CD14-positive monocyte (primary cell): ENCODE data around the gene GALNTL6. TPM values are rescaled to one million over a fixed set of nuclear protein-coding genes. Genes with fewer than 3 reads are reported as not detected.
A peak's percentile ranks its signal among the peaks of the same experiment; 100 is the strongest.
"Not testable (repeated sequence)": the region's sequence is repeated elsewhere in the genome, so short reads cannot be mapped to it uniquely, and the experiment has no call there.

Experiments
- DNase-seq, 3 donors: peaks; one replicate each; pipeline ENCODE4 v3.0.0-alpha.2; 2011 to 2022
- H2AFZ ChIP-seq: 2 replicates; pipeline ENCODE4 v1.6.0; 2012; ENCODE audit warnings: mild to moderate bottlenecking, low read depth, low read length, inconsistent platforms; ENCODE audit not compliant: insufficient read depth, poor library complexity, severe bottlenecking
- H3K27ac ChIP-seq, 2 donors: 1 replicate in 1 of 2; 2 replicates in 1 of 2; pipeline ENCODE4 v1.5.1; 2012 to 2013; ENCODE audit warnings: low read length in 2 of 2, control low read depth in 1 of 2, inconsistent platforms in 1 of 2, low read depth in 1 of 2, mild to moderate bottlenecking in 1 of 2
- H3K27me3 ChIP-seq, 2 donors: one replicate each; pipeline versions ENCODE4 v1.6.0 to v1.6.1; 2011 to 2013; ENCODE audit warnings: low read length in 2 of 2; ENCODE audit not compliant: control insufficient read depth in 2 of 2, insufficient read depth in 2 of 2
- H3K36me3 ChIP-seq, 2 donors: replicated peaks in 1 of 2; 1 replicate in 1 of 2; 2 replicates in 1 of 2; pipeline versions ENCODE4 v1.5.1 to v1.6.1; 2012 to 2013; ENCODE audit warnings: low read length in 2 of 2, control low read depth in 1 of 2, inconsistent platforms in 1 of 2, mild to moderate bottlenecking in 1 of 2; ENCODE audit not compliant: insufficient read depth in 2 of 2, control insufficient read depth in 1 of 2
- H3K4me1 ChIP-seq, 2 donors: 1 replicate in 1 of 2; 2 replicates in 1 of 2; pipeline versions ENCODE4 v1.5.1 to v1.6.1; 2012 to 2013; ENCODE audit warnings: low read length in 2 of 2, control low read depth in 1 of 2, inconsistent platforms in 1 of 2, mild to moderate bottlenecking in 1 of 2, moderate library complexity in 1 of 2; ENCODE audit not compliant: insufficient read depth in 2 of 2, control insufficient read depth in 1 of 2
- H3K4me2 ChIP-seq: replicated peaks from 2 replicates; pipeline ENCODE3; 2012; ENCODE audit warnings: low read length, moderate library complexity, mild to moderate bottlenecking; ENCODE audit not compliant: poor library complexity, severe bottlenecking; ENCODE audit errors: extremely low read depth
- H3K4me3 ChIP-seq, 3 experiments: fragments of 200-600 bp in 1 of 3; sonication (generic) in 1 of 3; replicated peaks in 1 of 3; 1 replicate in 2 of 3; 2 replicates in 1 of 3; pipeline ENCODE4 v1.5.1; 2011 to 2013; ENCODE audit warnings: low read length in 3 of 3, mild to moderate bottlenecking in 3 of 3, control low read depth in 2 of 3, low read depth in 2 of 3, inconsistent platforms in 1 of 3, moderate library complexity in 1 of 3
- H3K79me2 ChIP-seq: 2 replicates; pipeline ENCODE4 v1.6.0; 2012; ENCODE audit warnings: mild to moderate bottlenecking, control low read depth, inconsistent platforms, low read length, moderate library complexity; ENCODE audit not compliant: insufficient read depth
- H3K9ac ChIP-seq: 2 replicates; pipeline ENCODE4 v1.6.0; 2017; ENCODE audit warnings: low read length, mild to moderate bottlenecking; ENCODE audit not compliant: insufficient read depth, poor library complexity, severe bottlenecking
- H3K9me3 ChIP-seq, 2 donors: replicated peaks in 1 of 2; 1 replicate in 1 of 2; 2 replicates in 1 of 2; pipeline versions ENCODE4 v1.5.1 to v1.6.1; 2012 to 2013; ENCODE audit warnings: low read length in 2 of 2, control low read depth in 1 of 2; ENCODE audit not compliant: control insufficient read depth in 1 of 2, insufficient read depth in 1 of 2
- H4K20me1 ChIP-seq: 2 replicates; pipeline ENCODE4 v1.6.0; 2012; ENCODE audit warnings: mild to moderate bottlenecking, low read length, control low read depth, moderate library complexity; ENCODE audit not compliant: insufficient read depth
- H3K27ac Mint-ChIP-seq, 7 donors: one replicate each; pipeline ENCODE4 v1.8.0; 2020; ENCODE audit warnings: mild to moderate bottlenecking in 7 of 7, mixed read lengths in 7 of 7, moderate library complexity in 6 of 7, inconsistent platforms in 2 of 7
- H3K27me3 Mint-ChIP-seq, 3 donors: one replicate each; pipeline ENCODE4 v1.8.0; 2021 to 2022; ENCODE audit warnings: low read depth in 3 of 3, mild to moderate bottlenecking in 3 of 3, mixed read lengths in 3 of 3, moderate library complexity in 3 of 3, inconsistent platforms in 1 of 3
- H3K36me3 Mint-ChIP-seq, 2 donors: one replicate each; pipeline ENCODE4 v1.8.0; 2020; ENCODE audit warnings: mixed read lengths in 2 of 2, inconsistent platforms in 1 of 2, mild to moderate bottlenecking in 1 of 2
- H3K4me1 Mint-ChIP-seq: one replicate; pipeline ENCODE4 v1.8.0; 2020; ENCODE audit warnings: mild to moderate bottlenecking, mixed read lengths
- H3K4me3 Mint-ChIP-seq, 2 donors: one replicate each; pipeline ENCODE4 v1.8.0; 2020; ENCODE audit warnings: mild to moderate bottlenecking in 2 of 2, mixed read lengths in 2 of 2, moderate library complexity in 1 of 2
- H3K9me3 Mint-ChIP-seq, 7 donors: one replicate each; pipeline ENCODE4 v1.8.0; 2020 to 2022; ENCODE audit warnings: mixed read lengths in 7 of 7, mild to moderate bottlenecking in 6 of 7, moderate library complexity in 6 of 7, inconsistent platforms in 2 of 7
- CTCF ChIP-seq: fragments of 200-600 bp; IDR thresholded peaks from one replicate; pipeline ENCODE4 v1.8.0; 2022; ENCODE audit warnings: antibody characterized with exemption, mild to moderate bottlenecking
- WGBS: methylation state at CpG from one replicate; pipeline ENCODE4 v1.1.5; 2013; ENCODE audit warnings: missing lambda C conversion rate; ENCODE audit not compliant: insufficient coverage; 5-methylcytosine and 5-hydroxymethylcytosine counted together
- intact Hi-C, 2 donors: fragments of 100-400 bp; cut with micrococcal nuclease; formaldehyde crosslinking; loops; one replicate each; pipeline versions ENCODE4 v1.15.0 to v1.15.1; 2023
- polyA plus RNA-seq, 3 donors: library from polyadenylated mRNA; depleted of rRNA in 1 of 3; unstranded in 2 of 3; stranded (reverse) in 1 of 3; fragments of 300-500 nt in 2 of 3; fragments of >200 nt in 1 of 3; fragmentation: Illumina TruSeq in 2 of 3; gene quantifications; 1 replicate in 2 of 3; 2 replicates in 1 of 3; pipeline ENCODE4 v1.2.3, GENCODE V29; 2012 to 2021

The GALNTL6 gene
- polyA plus RNA-seq, 3 donors, result 0.05 TPM; not detected in 2

- Histone ChIP-seq H4K20me1 (no peaks in the 10 kb centered on the region), H3K27me3 (no peaks in the 10 kb centered on the region), H3K27ac (no peak overlapping the region), H3K4me1 (peaks cover 0 to 10% of the 10 kb centered on the region in 2 donors), H3K36me3 (no peaks in the 10 kb centered on the region), H3K9ac (no peak overlapping the region), H2AFZ (no peak overlapping the region), H3K9me3 (peaks cover 0 to 6% of the 10 kb centered on the region in 2 donors), H3K4me2 (no peak overlapping the region), H3K4me3 (no peak overlapping the region), H3K79me2 (no peaks in the 10 kb centered on the region)
- TF ChIP-seq CTCF, result no peak
- DNase-seq, result no peak
- whole genome bisulfite sequencing, result 100% methylated on average over 2 of the region's 3 CpGs
- Mint-ChIP-seq H3K27me3 (peaks cover 0 to 2% (median 0%) of the 10 kb centered on the region in 3 donors), H3K4me1 (peaks cover 9% of the 10 kb centered on the region), H3K9me3 (peaks cover 4 to 7% (median 4%) of the 10 kb centered on the region in 7 donors), H3K36me3 (peaks cover 0 to 2% of the 10 kb centered on the region in 2 donors), H3K4me3 (no peak overlapping the region), H3K27ac (no peak overlapping the region)
- intact Hi-C loops, result no loop called here
Measured at GRCh38 chr4:173018446-173018845, 1205.2 kb downstream of the GALNTL6 start.

- Mint-ChIP-seq H3K36me3 (peaks cover 0 to 2% of the 10 kb centered on the region in 2 donors), H3K27ac (no peak overlapping the region), H3K4me1 (no peaks in the 10 kb centered on the region), H3K27me3 (peaks cover 0 to 2% (median 0%) of the 10 kb centered on the region in 3 donors), H3K9me3 (peaks cover 4 to 7% (median 4%) of the 10 kb centered on the region in 7 donors), H3K4me3 (no peak overlapping the region)
- intact Hi-C loops, result no loop called here
- Histone ChIP-seq H3K79me2 (no peaks in the 10 kb centered on the region), H3K4me1 (no peaks in the 10 kb centered on the region), H3K27ac (no peak overlapping the region), H3K36me3 (no peaks in the 10 kb centered on the region), H3K4me2 (no peak overlapping the region), H2AFZ (no peak overlapping the region), H4K20me1 (no peaks in the 10 kb centered on the region), H3K27me3 (no peaks in the 10 kb centered on the region), H3K9me3 (peaks cover 0 to 6% of the 10 kb centered on the region in 2 donors), H3K4me3 (no peak overlapping the region), H3K9ac (no peak overlapping the region)
- no peak for DNase-seq
- no peak for TF ChIP-seq CTCF
- WGBS, result 95% methylated on average over 3 of the region's 3 CpGs
Measured at GRCh38 chr4:173019664-173020063, 1206.5 kb downstream of the GALNTL6 start.

- H4K20me1 ChIP-seq, H3K9ac ChIP-seq, H3K27ac ChIP-seq, H3K4me3 Mint-ChIP-seq, H3K36me3 Mint-ChIP-seq, H3K4me3 ChIP-seq, H3K9me3 ChIP-seq, DNase-seq, H2AFZ ChIP-seq, H3K27me3 Mint-ChIP-seq, H3K9me3 Mint-ChIP-seq, H3K36me3 ChIP-seq, H3K4me1 ChIP-seq, intact Hi-C loops, H3K79me2 ChIP-seq, H3K27me3 ChIP-seq, H3K4me1 Mint-ChIP-seq, H3K4me2 ChIP-seq: not testable (repeated sequence)
- peak overlapping the region in 2 of 7 donors; percentile 17 to 65 for H3K27ac Mint-ChIP-seq
- WGBS, result 100% methylated on average over 1 of the region's 7 CpGs
Measured at GRCh38 chr4:173021746-173022573, 1208.8 kb downstream of the GALNTL6 start.
